K562 (cell line): ENCODE results near the gene NOMO2. TPM values are rescaled to one million over a fixed set of nuclear protein-coding genes. Genes with fewer than 3 reads are reported as not detected.
"Not testable (repeated sequence)": the region's sequence is repeated elsewhere in the genome, so short reads cannot be mapped to it uniquely, and the experiment has no call there.

Experiments used
- ATAC-seq: fragments of 200-7000 bp; cut with Tn5 transposase; 3 replicates; pipeline ENCODE4 v1.9.1; 2020; ENCODE audit warnings: moderate library complexity
- BruUV-seq: library from RNA; stranded (reverse); fragments of 400-500 nt; replicated peaks from 2 replicates; lab custom pipeline; 2021; lab: Mats Ljungman, UMichigan
- CTCF ChIA-PET: fragments of 300-600 bp; formaldehyde crosslinking; extraction: SDS; loops from one replicate; lab custom pipeline; 2021; ENCODE audit warnings: low intra/inter-chr PET ratio; lab: Yijun Ruan, JAX
- POLR2A ChIA-PET: fragments of 300-600, 350-650 bp; sonication (Branson Sonifier 250); formaldehyde crosslinking; extraction: SDS; loops from one replicate; lab custom pipeline; 2021; ENCODE audit warnings: antibody characterized with exemption, inconsistent platforms; lab: Yijun Ruan, JAX
- DNase-seq, 4 experiments: peaks; one replicate each; pipeline versions ENCODE4 v3.0.0 to v3.0.0-alpha.2; 2011 to 2018; ENCODE audit warnings: low spot score in 3 of 4, mixed read lengths in 3 of 4; ENCODE audit errors: extremely low read depth in 1 of 4
- FAIRE-seq: peaks from 2 replicates; lab custom pipeline; 2011; peaks lifted over from hg19 to GRCh38; lab: Jason Lieb, UNC
- H2AFZ ChIP-seq: 2 replicates; pipeline ENCODE4 v1.6.0; 2011; ENCODE audit warnings: low read depth, low read length, control low read depth, inconsistent platforms
- H3K27ac ChIP-seq: fragments of 200-600 bp; 3 replicates; pipeline ENCODE4 v1.8.0; 2011; ENCODE audit warnings: low read depth, mild to moderate bottlenecking, control low read depth, inconsistent platforms, low read length, moderate library complexity, mixed read lengths; ENCODE audit errors: extremely low read depth
- H3K27me3 ChIP-seq, 2 experiments: fragments of 300-600 bp in 1 of 2; 2 replicates in 1 of 2; 3 replicates in 1 of 2; pipeline versions ENCODE4 v1.6.0 to v1.8.0; 2011; ENCODE audit warnings: inconsistent platforms in 2 of 2, low read length in 2 of 2, mild to moderate bottlenecking in 1 of 2, mixed read lengths in 1 of 2, moderate library complexity in 1 of 2; ENCODE audit not compliant: control insufficient read depth in 2 of 2, insufficient read depth in 2 of 2
- H3K36me3 ChIP-seq: fragments of 300-600 bp; 3 replicates; pipeline ENCODE4 v1.8.0; 2011; ENCODE audit warnings: mild to moderate bottlenecking, low read length, inconsistent platforms; ENCODE audit not compliant: control insufficient read depth, insufficient read depth
- H3K4me1 ChIP-seq, 2 experiments: fragments of 200-600 bp in 1 of 2; replicated peaks in 1 of 2; 2 replicates in 1 of 2; 3 replicates in 1 of 2; pipeline versions ENCODE4 v1.5.1 to v1.8.0; 2011; ENCODE audit warnings: inconsistent platforms in 2 of 2, low read length in 2 of 2, mild to moderate bottlenecking in 1 of 2, mixed read lengths in 1 of 2, moderate library complexity in 1 of 2; ENCODE audit not compliant: control insufficient read depth in 2 of 2, insufficient read depth in 2 of 2
- H3K4me2 ChIP-seq: 2 replicates; pipeline ENCODE4 v1.6.1; 2011; ENCODE audit warnings: low read length, control low read depth, inconsistent platforms, mixed read lengths; ENCODE audit not compliant: insufficient read depth
- H3K4me3 ChIP-seq: fragments of 200-600 bp; sonication (generic), shearing (Covaris generic); 2 replicates; pipeline ENCODE4 v1.5.1; 2016; ENCODE audit warnings: control low read depth, inconsistent platforms
- H3K79me2 ChIP-seq: fragments of 200-600 bp; 3 replicates; pipeline ENCODE4 v1.8.0; 2011; ENCODE audit warnings: low read length, inconsistent platforms; ENCODE audit not compliant: control insufficient read depth, insufficient read depth
- H3K9ac ChIP-seq, 2 experiments: 2 replicates each; pipeline versions ENCODE4 v1.6.0 to v1.6.1; 2011; ENCODE audit warnings: low read depth in 2 of 2, low read length in 2 of 2, control low read depth in 1 of 2, inconsistent platforms in 1 of 2, mild to moderate bottlenecking in 1 of 2, mixed read lengths in 1 of 2; ENCODE audit not compliant: insufficient read depth in 1 of 2
- H3K9me1 ChIP-seq: one replicate; pipeline ENCODE4 v1.6.0; 2011; ENCODE audit warnings: inconsistent platforms, mild to moderate bottlenecking, low read length, moderate library complexity; ENCODE audit not compliant: control insufficient read depth, insufficient read depth
- H3K9me3 ChIP-seq: replicated peaks from 2 replicates; pipeline ENCODE4 v1.5.1; 2011; ENCODE audit warnings: low read depth, low read length, inconsistent platforms; ENCODE audit not compliant: control insufficient read depth, insufficient read depth
- H4K20me1 ChIP-seq: replicated peaks from 2 replicates; pipeline ENCODE4 v1.6.1; 2011; ENCODE audit warnings: low read length, inconsistent platforms, mixed read lengths; ENCODE audit not compliant: control insufficient read depth, insufficient read depth
- WGBS: fragments of 100-300 bp; shearing (Covaris generic); methylation state at CpG from one replicate; pipeline ENCODE4 v1.1.6; 2016; ENCODE audit warnings: low coverage, mixed read lengths; ENCODE audit not compliant: insufficient coverage; ENCODE audit errors: missing lambda C conversion rate; 5-methylcytosine and 5-hydroxymethylcytosine counted together
- in situ Hi-C: fragments of 300-500 bp; cut with MboI; formaldehyde crosslinking; loops from 4 replicates; pipeline ENCODE4 v1.15.0; 2018; ENCODE audit warnings: inconsistent platforms, mixed read lengths
- intact Hi-C: fragments of 100-400 bp; cut with micrococcal nuclease; formaldehyde crosslinking; loops from 2 replicates; pipeline ENCODE4 v1.14.2; 2022
- polyA plus RNA-seq, 8 experiments: library from polyadenylated mRNA; depleted of rRNA in 4 of 8; stranded (reverse) in 5 of 8; unstranded in 3 of 8; fragments of >200 nt; fragmentation: Nextera tagmentation in 2 of 8; fragmentation: Illumina TruSeq in 1 of 8; extraction: Ambion mirVana in 2 of 8; extraction: Trizol in 1 of 8; gene quantifications; 2 replicates each; pipeline versions ENCODE4 v1.2.1 to v1.2.3, GENCODE V29; 2011 to 2014; ENCODE audit warnings: inconsistent platforms in 1 of 8, missing spikeins in 1 of 8
- total RNA-seq, 7 experiments: library from RNA; depleted of rRNA in 6 of 7; stranded (reverse); fragments of >200 nt in 6 of 7; fragmentation: Illumina TruSeq in 2 of 7; extraction: Trizol in 2 of 7; gene quantifications; 2 replicates each; pipeline versions ENCODE4 v1.2.1 to v1.2.3, GENCODE V29; 2011 to 2021; ENCODE audit warnings: low replicate concordance in 1 of 7

NOMO2 gene
- total and polyA plus RNA-seq, 9 of the 15 experiments (the other 6 are each of a cell fraction or from before 2014, with no cell fraction given): 25.2 to 82.2 (median 44.0) TPM

- H3K9me1 ChIP-seq, intact Hi-C loops, H3K9me3 ChIP-seq, in situ Hi-C loops, H2AFZ ChIP-seq, H3K4me3 ChIP-seq, ATAC-seq, H3K79me2 ChIP-seq, H3K27me3 ChIP-seq, BruUV-seq, POLR2A ChIA-PET, FAIRE-seq, CTCF ChIA-PET, H3K4me1 ChIP-seq, H3K4me2 ChIP-seq, H3K27ac ChIP-seq, H3K9ac ChIP-seq, H4K20me1 ChIP-seq, DNase-seq, H3K36me3 ChIP-seq: not testable (repeated sequence)
- WGBS: no CpG with 5 or more reads among the region's 5 CpGs
Observed at GRCh38 chr16:18546853-18547252, 15.0 kb downstream of the NOMO2 start.

- 100% methylated on average over 3 of the region's 6 CpGs for WGBS
- BruUV-seq, ATAC-seq, H3K27ac ChIP-seq, H3K4me2 ChIP-seq, DNase-seq, H3K79me2 ChIP-seq, CTCF ChIA-PET, H3K27me3 ChIP-seq, POLR2A ChIA-PET, H3K4me1 ChIP-seq, H4K20me1 ChIP-seq, H3K9me3 ChIP-seq, H3K4me3 ChIP-seq, H3K36me3 ChIP-seq, intact Hi-C loops, H3K9ac ChIP-seq, in situ Hi-C loops, H2AFZ ChIP-seq, FAIRE-seq, H3K9me1 ChIP-seq: not testable (repeated sequence)
Observed at GRCh38 chr16:18544232-18545081, 17.4 kb downstream of the NOMO2 start.

GRCh38 chr16:18541912-18542311, 20.0 kb downstream of the NOMO2 start:
- FAIRE-seq, H4K20me1 ChIP-seq, H2AFZ ChIP-seq, DNase-seq, POLR2A ChIA-PET, BruUV-seq, H3K27me3 ChIP-seq, in situ Hi-C loops, H3K4me3 ChIP-seq, H3K9me1 ChIP-seq, H3K9ac ChIP-seq, intact Hi-C loops, H3K36me3 ChIP-seq, H3K4me1 ChIP-seq, H3K9me3 ChIP-seq, ATAC-seq, H3K4me2 ChIP-seq, H3K79me2 ChIP-seq, H3K27ac ChIP-seq, CTCF ChIA-PET: not testable (repeated sequence)
- no CpG with 5 or more reads among the region's 5 CpGs for WGBS

- BruUV-seq, POLR2A ChIA-PET, H3K4me1 ChIP-seq, H3K79me2 ChIP-seq, intact Hi-C loops, H4K20me1 ChIP-seq, DNase-seq, H3K9me3 ChIP-seq, FAIRE-seq, H3K27me3 ChIP-seq, H3K4me3 ChIP-seq, in situ Hi-C loops, H3K9me1 ChIP-seq, H3K4me2 ChIP-seq, H2AFZ ChIP-seq, H3K36me3 ChIP-seq, H3K27ac ChIP-seq, H3K9ac ChIP-seq, CTCF ChIA-PET: not testable (repeated sequence)
- WGBS: 78% methylated on average over 1 of the region's 3 CpGs
- ATAC-seq: peak; percentile 72
Observed at GRCh38 chr16:18537004-18537403, 24.9 kb downstream of the NOMO2 start.
